VCaP (cell line): ENCODE results near the gene FBXO42.
A peak's percentile ranks its signal among the peaks of the same experiment; 100 is the strongest.

Source experiments
- H3K27ac ChIP-seq: fragments of 450-650 bp; 2 replicates; pipeline ENCODE4 v1.5.1; 2017
- TF ChIP-seq, protein P1 (sequence below): fragments of 450-650 bp; conservative IDR thresholded peaks from 2 replicates; pipeline ENCODE4 v1.5.1; 2017; ENCODE audit warnings: mild to moderate bottlenecking, moderate library complexity

The FBXO42 gene

DNA sequence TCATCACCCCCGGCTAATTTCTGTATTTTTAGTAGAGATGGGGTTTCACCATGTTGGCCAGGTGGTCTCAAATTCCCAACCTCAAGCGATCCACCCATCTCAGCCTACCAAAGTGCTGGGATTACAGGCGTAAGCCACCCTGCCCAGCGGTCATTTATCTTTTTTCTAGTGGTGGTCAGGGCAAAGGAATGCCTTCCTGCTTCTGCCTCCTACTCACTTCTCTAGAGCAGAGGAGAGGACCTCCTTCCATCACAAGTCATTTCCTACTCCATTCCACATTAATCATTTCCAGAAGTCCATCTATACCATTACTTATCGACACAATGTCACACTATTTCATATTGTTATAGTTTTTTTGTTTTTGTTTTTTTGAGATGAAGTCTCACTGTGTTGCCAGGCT lies 13.3 kb downstream of the FBXO42 start:
- TF ChIP-seq, protein P1, sequence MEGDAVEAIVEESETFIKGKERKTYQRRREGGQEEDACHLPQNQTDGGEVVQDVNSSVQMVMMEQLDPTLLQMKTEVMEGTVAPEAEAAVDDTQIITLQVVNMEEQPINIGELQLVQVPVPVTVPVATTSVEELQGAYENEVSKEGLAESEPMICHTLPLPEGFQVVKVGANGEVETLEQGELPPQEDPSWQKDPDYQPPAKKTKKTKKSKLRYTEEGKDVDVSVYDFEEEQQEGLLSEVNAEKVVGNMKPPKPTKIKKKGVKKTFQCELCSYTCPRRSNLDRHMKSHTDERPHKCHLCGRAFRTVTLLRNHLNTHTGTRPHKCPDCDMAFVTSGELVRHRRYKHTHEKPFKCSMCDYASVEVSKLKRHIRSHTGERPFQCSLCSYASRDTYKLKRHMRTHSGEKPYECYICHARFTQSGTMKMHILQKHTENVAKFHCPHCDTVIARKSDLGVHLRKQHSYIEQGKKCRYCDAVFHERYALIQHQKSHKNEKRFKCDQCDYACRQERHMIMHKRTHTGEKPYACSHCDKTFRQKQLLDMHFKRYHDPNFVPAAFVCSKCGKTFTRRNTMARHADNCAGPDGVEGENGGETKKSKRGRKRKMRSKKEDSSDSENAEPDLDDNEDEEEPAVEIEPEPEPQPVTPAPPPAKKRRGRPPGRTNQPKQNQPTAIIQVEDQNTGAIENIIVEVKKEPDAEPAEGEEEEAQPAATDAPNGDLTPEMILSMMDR, result no peak
- H3K27ac ChIP-seq, result 0 out of 2 replicates have a peak overlapping the region, but pooled peaks have one; percentile 13

GRCh38 chr1:16334655-16335340 lies 17.5 kb downstream of the FBXO42 start:
- TF ChIP-seq, protein P1, result no peak
- peak overlapping the region; percentile 75 for H3K27ac ChIP-seq

DNA sequence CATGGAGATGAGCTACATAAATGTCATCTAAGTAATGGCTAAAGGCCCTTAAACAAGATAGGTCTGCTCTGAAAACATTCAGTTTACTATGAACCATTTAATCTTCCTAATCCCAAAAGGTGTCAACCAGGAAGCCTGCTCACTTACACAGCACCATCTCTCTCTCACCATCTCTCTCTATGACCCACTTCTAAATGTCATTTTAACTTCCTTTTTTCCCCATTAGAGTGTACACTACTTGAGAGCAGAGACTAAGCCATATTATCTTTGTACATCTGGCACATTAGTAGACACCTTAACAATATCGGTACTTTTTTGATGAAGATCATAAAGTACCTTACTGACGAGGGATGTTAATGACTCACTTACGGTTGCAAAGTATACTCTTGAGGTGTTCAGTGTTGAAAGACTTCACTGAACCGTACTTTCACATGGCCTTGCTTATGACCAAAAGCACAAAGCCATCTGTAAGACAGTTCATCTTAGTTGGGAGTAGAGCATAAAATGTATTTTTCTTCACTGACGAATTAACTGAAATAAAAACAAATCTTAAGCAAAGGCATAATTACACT lies 25.4 kb downstream of the FBXO42 start:
- H3K27ac ChIP-seq, result no peak overlapping the region; the same call in 1 of the 2 replicates
- TF ChIP-seq, protein P1, result no peak

DNA sequence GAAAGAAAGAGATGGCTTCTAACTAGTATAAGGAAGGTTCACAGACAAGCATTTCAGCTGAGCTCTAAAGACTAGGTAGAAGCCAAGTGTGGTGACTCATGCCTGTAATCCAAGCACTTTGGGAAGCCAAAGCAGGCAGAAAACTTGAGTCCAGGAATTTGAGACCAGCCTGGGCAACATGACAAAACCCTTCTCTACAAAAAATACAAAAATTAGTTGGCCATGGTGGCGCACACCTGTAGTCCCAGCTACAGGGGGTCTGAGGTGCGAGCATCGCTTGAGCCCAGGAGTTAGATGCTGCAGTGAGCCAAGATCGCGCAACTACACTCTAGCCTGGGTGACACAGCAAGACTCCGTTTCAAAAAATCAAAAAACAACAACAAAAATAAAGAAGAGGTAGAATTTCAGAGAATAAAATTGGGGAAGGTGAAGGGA lies 27.8 kb downstream of the FBXO42 start:
- no peak overlapping the region for H3K27ac ChIP-seq
- TF ChIP-seq, protein P1, result no peak

DNA sequence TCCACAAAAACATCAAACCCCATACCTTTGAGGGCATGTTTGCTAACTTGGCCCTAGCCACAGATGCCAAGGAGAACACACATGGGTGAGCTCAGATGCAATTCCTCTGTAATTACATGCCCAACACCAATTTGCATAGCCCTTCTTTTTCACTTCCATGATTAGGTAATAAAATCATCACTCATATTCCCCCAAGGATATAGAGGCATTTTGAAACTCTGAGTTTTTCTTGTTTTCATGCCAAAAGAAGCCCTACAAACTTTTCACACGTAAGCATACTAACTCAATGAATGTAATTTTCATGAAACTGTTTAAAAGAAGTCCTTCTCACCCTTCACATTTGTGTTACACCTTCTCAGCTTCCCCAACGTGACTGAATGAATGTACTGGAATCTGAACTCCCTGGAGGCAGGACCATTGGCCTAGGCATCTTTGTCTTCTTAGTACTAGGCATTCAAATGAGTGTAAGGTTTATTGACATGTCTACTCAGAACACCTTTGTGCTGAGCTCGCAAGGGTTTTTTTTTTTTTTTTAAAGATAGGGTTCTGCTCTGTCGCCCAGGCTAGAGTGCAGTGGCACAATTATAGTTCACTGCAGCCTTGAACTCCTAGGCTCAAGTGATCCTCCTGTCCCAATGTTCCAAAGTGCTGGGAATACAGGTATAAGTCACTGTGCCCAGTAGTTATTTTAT lies 31.0 kb downstream of the FBXO42 start:
- TF ChIP-seq, protein P1, result no peak
- H3K27ac ChIP-seq, result no peak overlapping the region

DNA sequence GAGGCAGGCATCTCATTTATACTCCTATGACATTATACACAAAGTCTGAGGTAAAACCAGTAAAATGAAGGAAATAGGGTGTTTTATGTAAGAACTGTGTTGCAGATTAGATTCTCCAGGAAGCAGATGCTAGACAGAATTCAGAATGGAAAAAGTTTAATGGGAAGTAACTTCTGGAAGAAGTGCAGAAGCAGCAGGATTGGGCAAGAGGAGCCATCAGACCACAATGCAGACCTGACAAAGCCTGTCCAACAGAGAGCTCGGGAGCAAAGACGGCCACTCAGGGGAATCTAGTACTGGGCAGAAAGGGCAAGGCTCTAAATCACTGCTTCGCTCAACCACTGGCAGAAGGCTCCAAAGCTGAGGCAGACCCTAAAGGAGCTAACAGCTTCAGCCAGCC lies 33.7 kb downstream of the FBXO42 start:
- H3K27ac ChIP-seq, result no peak overlapping the region
- TF ChIP-seq, protein P1, result no peak

DNA sequence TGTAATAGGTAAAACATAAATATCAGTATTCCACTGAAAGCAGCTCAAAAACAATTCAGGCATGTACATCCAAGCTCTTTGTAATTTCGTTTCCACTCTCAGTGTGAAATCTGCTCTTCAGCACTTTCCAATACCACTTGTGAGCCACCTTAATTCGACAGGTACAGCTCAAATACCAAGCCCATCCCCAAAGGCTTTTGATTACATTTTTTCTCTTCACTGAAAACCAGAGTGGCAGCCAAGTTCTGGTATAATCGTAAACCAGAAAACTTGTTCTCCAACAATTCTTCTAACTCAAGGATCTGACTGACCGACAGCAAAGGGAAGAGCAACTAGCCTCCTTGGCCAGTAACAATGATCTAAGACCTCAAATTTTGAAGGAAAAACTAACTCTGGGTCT lies 36.8 kb downstream of the FBXO42 start:
- H3K27ac ChIP-seq, result peak overlapping the region; percentile 66
- TF ChIP-seq, protein P1, result no peak
